Endothelial cell (in vitro differentiated cells): ENCODE measurements around the gene PNO1. TPM values are rescaled to one million over a fixed set of nuclear protein-coding genes. Genes with fewer than 3 reads are reported as not detected.
A peak's percentile ranks its signal among the peaks of the same experiment; 100 is the strongest.

ENCODE experiments used
- DNase-seq: peaks from one replicate; pipeline ENCODE4 v3.0.0; 2021; ENCODE audit warnings: low spot score
- H3K27ac Mint-ChIP-seq: one replicate; pipeline ENCODE4 v1.8.0; 2021; ENCODE audit warnings: mixed read lengths, inconsistent platforms; ENCODE audit not compliant: unreplicated experiment
- H3K27me3 Mint-ChIP-seq: one replicate; pipeline ENCODE4 v1.8.0; 2021; ENCODE audit warnings: mild to moderate bottlenecking, moderate library complexity, mixed read lengths, inconsistent platforms; ENCODE audit not compliant: unreplicated experiment
- H3K36me3 Mint-ChIP-seq: one replicate; pipeline ENCODE4 v1.8.0; 2021; ENCODE audit warnings: mild to moderate bottlenecking, low read depth, mixed read lengths, inconsistent platforms; ENCODE audit not compliant: unreplicated experiment
- H3K4me1 Mint-ChIP-seq: one replicate; pipeline ENCODE4 v1.8.0; 2021; ENCODE audit warnings: mild to moderate bottlenecking, mixed read lengths, inconsistent platforms; ENCODE audit not compliant: unreplicated experiment
- H3K4me3 Mint-ChIP-seq: one replicate; pipeline ENCODE4 v1.8.0; 2021; ENCODE audit warnings: mild to moderate bottlenecking, mixed read lengths, inconsistent platforms; ENCODE audit not compliant: unreplicated experiment
- H3K9me3 Mint-ChIP-seq: one replicate; pipeline ENCODE4 v1.8.0; 2021; ENCODE audit warnings: mixed read lengths, inconsistent platforms; ENCODE audit not compliant: unreplicated experiment
- CTCF ChIP-seq: fragments of 200-600 bp; sonication (generic); IDR thresholded peaks from one replicate; pipeline ENCODE4 v1.5.0; 2021; ENCODE audit warnings: antibody characterized with exemption; ENCODE audit not compliant: unreplicated experiment
- total RNA-seq: library from RNA; stranded (reverse); fragmentation: NEBNext Ultra II Directional; extraction: Animal tissue kit (Norgen Biotek cat#: 25700); gene quantifications from one replicate; pipeline ENCODE4 v1.2.1, GENCODE V29; 2021; ENCODE audit not compliant: unreplicated experiment

PNO1 gene
- total RNA-seq, 1 donor from 2014 or later, result 11.4 TPM

DNA sequence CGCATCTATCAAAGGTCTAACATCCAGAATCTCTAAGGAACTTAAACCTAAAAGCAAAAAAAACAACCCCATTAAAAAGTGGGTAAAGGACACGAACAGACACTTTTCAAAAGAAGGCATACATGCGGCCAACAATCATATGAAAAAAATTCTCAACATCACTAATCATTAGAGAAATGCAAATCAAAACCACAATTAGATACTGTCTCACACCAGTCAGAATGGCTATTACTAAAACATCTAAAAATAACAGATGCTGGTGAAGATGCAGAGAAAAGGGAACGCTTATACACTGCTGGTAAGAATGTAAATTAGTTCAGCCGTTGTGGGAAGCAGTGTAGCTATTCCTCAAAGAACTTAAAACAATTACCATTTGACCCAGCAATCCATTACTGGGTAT lies 56.7 kb downstream of the PNO1 start:
- H3K4me3 Mint-ChIP-seq, result no peak overlapping the region
- H3K9me3 Mint-ChIP-seq, result no peaks in the 10 kb centered on the region
- TF ChIP-seq CTCF, result no peak
- no peak for DNase-seq
- H3K4me1 Mint-ChIP-seq, result peaks cover 8% of the 10 kb centered on the region
- no peak overlapping the region for H3K27ac Mint-ChIP-seq
- H3K36me3 Mint-ChIP-seq, result no peaks in the 10 kb centered on the region
- H3K27me3 Mint-ChIP-seq, result no peaks in the 10 kb centered on the region

- no peak for DNase-seq
- H3K9me3 Mint-ChIP-seq, result no peaks in the 10 kb centered on the region
- no peak for TF ChIP-seq CTCF
- H3K27me3 Mint-ChIP-seq, result no peaks in the 10 kb centered on the region
- H3K36me3 Mint-ChIP-seq, result no peaks in the 10 kb centered on the region
- H3K4me1 Mint-ChIP-seq, result peaks cover 9% of the 10 kb centered on the region
- no peak overlapping the region for H3K4me3 Mint-ChIP-seq
- H3K27ac Mint-ChIP-seq, result peak overlapping the region; percentile 38
Observed at GRCh38 chr2:68216454-68217310, 59.0 kb downstream of the PNO1 start.

DNA sequence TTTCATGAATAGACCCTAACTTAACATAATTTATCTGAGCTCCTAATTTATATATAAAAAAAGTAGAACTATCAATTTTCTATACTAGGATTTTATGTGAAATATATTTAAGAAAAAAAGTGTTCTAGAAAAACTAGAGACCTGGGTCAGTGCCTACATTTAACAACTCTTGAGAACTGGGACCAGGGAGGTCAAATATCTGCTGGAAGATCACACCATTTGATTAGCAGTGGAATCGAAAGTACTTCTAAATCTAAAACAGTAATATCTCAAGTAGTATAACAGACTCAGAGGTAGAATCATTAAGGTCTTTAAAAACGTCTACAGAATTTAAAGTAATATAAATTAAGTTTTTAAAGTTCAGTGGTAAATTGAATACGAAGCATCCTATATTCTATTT lies 60.0 kb downstream of the PNO1 start:
- Mint-ChIP-seq H3K9me3 (no peaks in the 10 kb centered on the region), H3K27me3 (no peaks in the 10 kb centered on the region), H3K27ac (no peak overlapping the region), H3K36me3 (no peaks in the 10 kb centered on the region), H3K4me1 (peaks cover 11% of the 10 kb centered on the region), H3K4me3 (no peak overlapping the region)
- no peak for DNase-seq
- no peak for TF ChIP-seq CTCF

DNA sequence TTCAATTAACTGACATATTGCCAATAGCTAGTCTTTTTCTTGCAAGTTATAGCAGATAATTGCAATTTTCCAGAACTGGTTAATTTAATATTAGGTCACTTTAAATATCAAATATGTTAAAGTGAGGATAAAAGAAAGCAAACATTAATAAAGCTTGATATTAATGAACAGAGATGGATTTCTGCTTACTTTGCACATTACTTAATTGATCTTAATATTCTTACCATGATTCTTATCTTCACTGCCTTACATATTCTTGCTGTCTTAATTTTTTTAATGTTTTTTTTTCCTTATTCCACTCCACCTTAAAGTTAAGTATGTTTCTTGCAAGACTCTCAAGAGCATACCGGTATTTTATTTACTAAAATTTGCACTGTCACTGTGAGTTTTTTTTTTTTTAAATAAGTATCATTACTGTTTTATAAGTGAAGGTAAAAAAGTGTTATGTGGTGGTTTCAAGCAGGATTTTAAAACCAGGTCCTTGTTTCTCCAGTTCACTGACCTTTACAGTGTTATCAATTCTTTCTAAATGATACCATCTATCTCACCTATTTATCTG lies 60.7 kb downstream of the PNO1 start:
- no peaks in the 10 kb centered on the region for H3K9me3 Mint-ChIP-seq
- peaks cover 11% of the 10 kb centered on the region for H3K4me1 Mint-ChIP-seq
- H3K4me3 Mint-ChIP-seq, result no peak overlapping the region
- no peaks in the 10 kb centered on the region for H3K27me3 Mint-ChIP-seq
- no peak for DNase-seq
- H3K27ac Mint-ChIP-seq, result no peak overlapping the region
- no peak for TF ChIP-seq CTCF
- H3K36me3 Mint-ChIP-seq, result no peaks in the 10 kb centered on the region

DNA sequence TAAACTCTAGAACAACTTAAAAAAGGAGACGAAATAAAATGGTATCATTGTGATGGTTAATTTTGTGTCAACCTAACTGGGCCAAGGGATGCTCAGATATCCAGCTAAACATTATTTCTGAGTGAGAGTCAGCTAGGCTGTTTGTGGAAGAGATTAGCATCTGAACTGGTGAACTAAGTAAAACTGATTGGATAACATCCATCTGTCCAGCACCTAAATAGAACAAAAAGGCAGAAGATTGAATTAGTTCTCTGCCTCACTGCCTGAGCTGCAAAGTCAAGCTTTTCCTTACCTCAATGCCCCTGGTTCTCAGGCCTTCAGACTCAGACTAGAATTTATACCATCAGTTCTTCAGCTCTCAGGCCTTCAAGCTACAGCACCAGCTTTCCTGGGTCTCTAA lies 64.6 kb downstream of the PNO1 start:
- peaks cover 21% of the 10 kb centered on the region for H3K4me1 Mint-ChIP-seq
- no peak overlapping the region for H3K4me3 Mint-ChIP-seq

More for the DNA sequence above, 64.6 kb downstream of the PNO1 start:
- Mint-ChIP-seq H3K27me3 (no peaks in the 10 kb centered on the region), H3K9me3 (no peaks in the 10 kb centered on the region), H3K36me3 (no peaks in the 10 kb centered on the region), H3K27ac (no peak overlapping the region)
- no peak for DNase-seq
- no peak for TF ChIP-seq CTCF
